ENCODE results near the gene SLC29A1. TPM values are rescaled to one million over a fixed set of nuclear protein-coding genes. Genes with fewer than 3 reads are reported as not detected.

Gene SLC29A1
- polyA plus RNA-seq, 1 experiment = 34.1 TPM

GRCh38 chr6:44201638-44202303 is 21.6 kb upstream of the SLC29A1 start:
- no peak for DNase-seq (ENCODE audit: low read depth)
- POLR2A ChIA-PET = no interaction called here
- no peak for TF ChIP-seq CTCF (IDR thresholded peaks at IDR 0.05; ENCODE audit: insufficient read depth, low read depth, low read length)
- peaks cover 7% of the 10 kb centered on the region; the same call in 1 of the 2 replicates for H3K27me3 ChIP-seq (ENCODE audit: control insufficient read depth, insufficient read depth, low read length)
- no peaks in the 10 kb centered on the region for H3K36me3 ChIP-seq (ENCODE audit: control insufficient read depth, insufficient read depth, low read length)
- no peak overlapping the region for H3K4me3 ChIP-seq (ENCODE audit: low read depth, low read length)
- CTCF ChIA-PET = interaction anchor here (1.2 to 1.5 kb wide), 3 partner anchors 12 to 21 kb away, joined by 3 to 4 read pairs (median 3); partner anchors contain the start of gene SLC29A1

- no peak for TF ChIP-seq CTCF (IDR thresholded peaks at IDR 0.05; ENCODE audit: insufficient read depth, low read depth, low read length)
- Histone ChIP-seq H3K4me3 (ENCODE audit: low read depth, low read length) (no peak overlapping the region), H3K36me3 (ENCODE audit: control insufficient read depth, insufficient read depth, low read length) (no peaks in the 10 kb centered on the region), H3K27me3 (ENCODE audit: control insufficient read depth, insufficient read depth, low read length) (peaks cover 8% of the 10 kb centered on the region; the same call in 1 of the 2 replicates)
- DNase-seq (ENCODE audit: low read depth) = no peak
- POLR2A ChIA-PET = no interaction called here
- CTCF ChIA-PET = interaction anchor here (1.2 to 1.3 kb wide), 2 partner anchors 11 to 21 kb away, joined by 3 to 4 read pairs; partner anchors contain the start of gene SLC29A1
These were observed 20.9 kb upstream of the SLC29A1 start for GRCh38 chr6:44202332-44202971.

GRCh38 chr6:44202972-44203750 is 20.2 kb upstream of the SLC29A1 start:
- POLR2A ChIA-PET = no interaction called here
- Histone ChIP-seq H3K4me3 (ENCODE audit: low read depth, low read length) (no peak overlapping the region), H3K36me3 (ENCODE audit: control insufficient read depth, insufficient read depth, low read length) (no peaks in the 10 kb centered on the region), H3K27me3 (ENCODE audit: control insufficient read depth, insufficient read depth, low read length) (peaks cover 8% of the 10 kb centered on the region; the same call in 1 of the 2 replicates)
- CTCF ChIA-PET = interaction anchor here (1.3 to 1.8 kb wide), 3 partner anchors 18 to 32 kb away, joined by 4 to 5 read pairs (median 5); partner anchors contain the start of gene SLC29A1
- no peak for TF ChIP-seq CTCF (IDR thresholded peaks at IDR 0.05; ENCODE audit: insufficient read depth, low read depth, low read length)
- DNase-seq (ENCODE audit: low read depth) = no peak

GRCh38 chr6:44203955-44204354 is 19.4 kb upstream of the SLC29A1 start:
- DNase-seq (ENCODE audit: low read depth) = no peak
- H3K4me3 ChIP-seq (ENCODE audit: low read depth, low read length) = no peak overlapping the region
- TF ChIP-seq CTCF (IDR thresholded peaks at IDR 0.05; ENCODE audit: insufficient read depth, low read depth, low read length) = no peak
- POLR2A ChIA-PET = no interaction called here
- CTCF ChIA-PET = interaction anchor here (0.9 to 1.8 kb wide), 3 partner anchors 9 to 31 kb away, joined by 4 to 5 read pairs (median 5); no protein-coding TSS in a partner anchor
- H3K36me3 ChIP-seq (ENCODE audit: control insufficient read depth, insufficient read depth, low read length) = no peaks in the 10 kb centered on the region
- H3K27me3 ChIP-seq (ENCODE audit: control insufficient read depth, insufficient read depth, low read length) = peaks cover 8% of the 10 kb centered on the region; the same call in 1 of the 2 replicates

Measured in BJ (cell line).